Erythroblast (primary cell): ENCODE data around the gene MS4A15.

Source experiments
- GATA1 ChIP-seq: IDR thresholded peaks from 2 replicates; pipeline ENCODE4 v1.6.1; 2011; ENCODE audit warnings: low read depth, mild to moderate bottlenecking, control low read depth, low read length, moderate library complexity
- POLR2A ChIP-seq: IDR thresholded peaks from 2 replicates; pipeline ENCODE4 v1.6.1; 2011; ENCODE audit warnings: mild to moderate bottlenecking, low read length

- TF ChIP-seq POLR2A: no peak
- TF ChIP-seq GATA1: no peak
Measured at GRCh38 chr11:60775420-60775961, 18.8 kb downstream of the MS4A15 start.
